ENCODE data around the gene EDAR. TPM values are rescaled to one million over a fixed set of nuclear protein-coding genes. Genes with fewer than 3 reads are reported as not detected.

EDAR gene
- total and polyA plus RNA-seq, 5 donors from 2014 or later: 1.4 to 6.7 (median 3.2) TPM

- no peaks in the 10 kb centered on the region for H3K36me3 Mint-ChIP-seq
- Histone ChIP-seq H3K9me3 (ENCODE audit: control insufficient read depth in 2 of 2, low read length in 2 of 2) (no peaks in the 10 kb centered on the region), H3K27ac (ENCODE audit: insufficient read depth, low read length, poor library complexity, severe bottlenecking) (no peak overlapping the region), H3K4me1 (ENCODE audit: control insufficient read depth, insufficient read depth, low read length, poor library complexity, severe bottlenecking) (peaks cover 7% of the 10 kb centered on the region), H3K36me3 (ENCODE audit: control insufficient read depth, insufficient read depth, low read length) (no peaks in the 10 kb centered on the region), H3K4me3 (ENCODE audit: low read depth, low read length) (no peak overlapping the region), H3K27me3 (ENCODE audit: control insufficient read depth, insufficient read depth, low read length) (no peaks in the 10 kb centered on the region)
- ATAC-seq (ENCODE audit: low read depth in 2 of 2) (no peak), DNase-seq (no peak)
- no peak overlapping the region for H3K4me3 Mint-ChIP-seq
- peaks cover 4 to 24% (median 12%) of the 10 kb centered on the region in 4 donors for H3K4me1 Mint-ChIP-seq
- H3K9me3 Mint-ChIP-seq: peaks cover 0 to 2% (median 0%) of the 10 kb centered on the region in 7 donors
- no peak overlapping the region for H3K27ac Mint-ChIP-seq
- H3K27me3 Mint-ChIP-seq: peaks cover 18% of the 10 kb centered on the region
These were observed 9.9 kb upstream of the EDAR start for GRCh38 chr2:108998911-108999310.

GRCh38 chr2:108994178-108994577 is 5.2 kb upstream of the EDAR start:
- no peak overlapping the region for H3K4me3 Mint-ChIP-seq
- no peak for DNase-seq
- no peak for ATAC-seq (ENCODE audit: low read depth in 2 of 2)
- peaks cover 3 to 23% (median 5%) of the 10 kb centered on the region in 4 donors for H3K4me1 Mint-ChIP-seq
- Histone ChIP-seq H3K27ac (ENCODE audit: insufficient read depth, low read length, poor library complexity, severe bottlenecking) (no peak overlapping the region), H3K27me3 (ENCODE audit: control insufficient read depth, insufficient read depth, low read length) (no peaks in the 10 kb centered on the region), H3K9me3 (ENCODE audit: control insufficient read depth in 2 of 2, low read length in 2 of 2) (no peaks in the 10 kb centered on the region), H3K4me3 (ENCODE audit: low read depth, low read length) (no peak overlapping the region), H3K36me3 (ENCODE audit: control insufficient read depth, insufficient read depth, low read length) (no peaks in the 10 kb centered on the region), H3K4me1 (ENCODE audit: control insufficient read depth, insufficient read depth, low read length, poor library complexity, severe bottlenecking) (peaks cover under 1% of the 10 kb centered on the region)
- H3K27ac Mint-ChIP-seq: peak overlapping the region in 1 of 3 donors; percentile 13
- H3K27me3 Mint-ChIP-seq: peaks cover 32% of the 10 kb centered on the region
- H3K36me3 Mint-ChIP-seq: no peaks in the 10 kb centered on the region
- no peaks in the 10 kb centered on the region for H3K9me3 Mint-ChIP-seq

GRCh38 chr2:108993095-108993937 is 4.3 kb upstream of the EDAR start:
- Histone ChIP-seq H3K4me3 (ENCODE audit: low read depth, low read length) (no peak overlapping the region), H3K27ac (ENCODE audit: insufficient read depth, low read length, poor library complexity, severe bottlenecking) (no peak overlapping the region), H3K36me3 (ENCODE audit: control insufficient read depth, insufficient read depth, low read length) (no peaks in the 10 kb centered on the region), H3K27me3 (ENCODE audit: control insufficient read depth, insufficient read depth, low read length) (no peaks in the 10 kb centered on the region), H3K4me1 (ENCODE audit: control insufficient read depth, insufficient read depth, low read length, poor library complexity, severe bottlenecking) (peaks cover 6% of the 10 kb centered on the region), H3K9me3 (ENCODE audit: control insufficient read depth in 2 of 2, low read length in 2 of 2) (no peaks in the 10 kb centered on the region)
- no peak for DNase-seq
- H3K27ac Mint-ChIP-seq: peak overlapping the region in 1 of 3 donors; percentile 11
- peaks cover 3 to 31% (median 8%) of the 10 kb centered on the region in 4 donors for H3K4me1 Mint-ChIP-seq
- no peak overlapping the region for H3K4me3 Mint-ChIP-seq
- no peak for ATAC-seq (ENCODE audit: low read depth in 2 of 2)
- no peaks in the 10 kb centered on the region for H3K36me3 Mint-ChIP-seq
- peaks cover 38% of the 10 kb centered on the region for H3K27me3 Mint-ChIP-seq
- no peaks in the 10 kb centered on the region for H3K9me3 Mint-ChIP-seq

GRCh38 chr2:108988076-108988795 is 784 bp downstream of the EDAR start:
- Mint-ChIP-seq H3K27me3 (peaks cover 30% of the 10 kb centered on the region), H3K27ac (peak overlapping the region; percentile 83 to 90 (median 88)), H3K4me3 (peak overlapping the region; percentile 71 to 88 (median 82)), H3K4me1 (peaks cover 10 to 68% (median 11%) of the 10 kb centered on the region in 4 donors), H3K9me3 (no peaks in the 10 kb centered on the region), H3K36me3 (no peaks in the 10 kb centered on the region)
- Histone ChIP-seq H3K4me3 (ENCODE audit: low read depth, low read length) (peak overlapping the region; percentile 61), H3K36me3 (ENCODE audit: control insufficient read depth, insufficient read depth, low read length) (no peaks in the 10 kb centered on the region), H3K27me3 (ENCODE audit: control insufficient read depth, insufficient read depth, low read length) (no peaks in the 10 kb centered on the region), H3K4me1 (ENCODE audit: control insufficient read depth, insufficient read depth, low read length, poor library complexity, severe bottlenecking) (peaks cover 9% of the 10 kb centered on the region), H3K27ac (ENCODE audit: insufficient read depth, low read length, poor library complexity, severe bottlenecking) (no peak overlapping the region), H3K9me3 (ENCODE audit: control insufficient read depth in 2 of 2, low read length in 2 of 2) (no peaks in the 10 kb centered on the region)
- ATAC-seq (ENCODE audit: low read depth in 2 of 2): no peak
- DNase-seq: no peak

- peak; percentile 43 to 54 for ATAC-seq (ENCODE audit: low read depth in 2 of 2)
- peak in 2 of 3 donors; percentile 14 to 22 for DNase-seq
- Histone ChIP-seq H3K27ac (ENCODE audit: insufficient read depth, low read length, poor library complexity, severe bottlenecking) (no peak overlapping the region), H3K27me3 (ENCODE audit: control insufficient read depth, insufficient read depth, low read length) (no peaks in the 10 kb centered on the region), H3K36me3 (ENCODE audit: control insufficient read depth, insufficient read depth, low read length) (no peaks in the 10 kb centered on the region), H3K4me3 (ENCODE audit: low read depth, low read length) (no peak overlapping the region), H3K9me3 (ENCODE audit: control insufficient read depth in 2 of 2, low read length in 2 of 2) (no peaks in the 10 kb centered on the region), H3K4me1 (ENCODE audit: control insufficient read depth, insufficient read depth, low read length, poor library complexity, severe bottlenecking) (peaks cover 9% of the 10 kb centered on the region)
- no peaks in the 10 kb centered on the region for H3K36me3 Mint-ChIP-seq
- H3K9me3 Mint-ChIP-seq: no peaks in the 10 kb centered on the region
- peak overlapping the region; percentile 59 to 87 (median 74) for H3K4me3 Mint-ChIP-seq
- H3K27ac Mint-ChIP-seq: peak overlapping the region; percentile 63 to 88 (median 64)
- H3K4me1 Mint-ChIP-seq: peaks cover 9 to 65% (median 13%) of the 10 kb centered on the region in 4 donors
- peaks cover 34% of the 10 kb centered on the region for H3K27me3 Mint-ChIP-seq
These were observed 2.0 kb downstream of the EDAR start for GRCh38 chr2:108986916-108987510.

- Mint-ChIP-seq H3K36me3 (no peaks in the 10 kb centered on the region), H3K9me3 (no peaks in the 10 kb centered on the region), H3K27me3 (peaks cover 12% of the 10 kb centered on the region), H3K4me1 (peaks cover 5 to 65% (median 11%) of the 10 kb centered on the region in 4 donors), H3K27ac (no peak overlapping the region), H3K4me3 (no peak overlapping the region)
- H3K36me3 ChIP-seq (ENCODE audit: control insufficient read depth, insufficient read depth, low read length): no peaks in the 10 kb centered on the region
- H3K4me1 ChIP-seq (ENCODE audit: control insufficient read depth, insufficient read depth, low read length, poor library complexity, severe bottlenecking): peaks cover 3% of the 10 kb centered on the region
- H3K4me3 ChIP-seq (ENCODE audit: low read depth, low read length): no peak overlapping the region
- H3K9me3 ChIP-seq (ENCODE audit: control insufficient read depth in 2 of 2, low read length in 2 of 2): no peaks in the 10 kb centered on the region
- DNase-seq (no peak), ATAC-seq (ENCODE audit: low read depth in 2 of 2) (no peak)
- no peaks in the 10 kb centered on the region for H3K27me3 ChIP-seq (ENCODE audit: control insufficient read depth, insufficient read depth, low read length)
- H3K27ac ChIP-seq (ENCODE audit: insufficient read depth, low read length, poor library complexity, severe bottlenecking): no peak overlapping the region
These were observed 5.4 kb downstream of the EDAR start for GRCh38 chr2:108983610-108984009.

GRCh38 chr2:108983061-108983460 is 6.0 kb downstream of the EDAR start:
- peaks cover 5 to 60% (median 10%) of the 10 kb centered on the region in 4 donors for H3K4me1 Mint-ChIP-seq
- no peaks in the 10 kb centered on the region for H3K36me3 ChIP-seq (ENCODE audit: control insufficient read depth, insufficient read depth, low read length)
- no peak overlapping the region for H3K4me3 Mint-ChIP-seq
- H3K27me3 ChIP-seq (ENCODE audit: control insufficient read depth, insufficient read depth, low read length): no peaks in the 10 kb centered on the region
- H3K9me3 ChIP-seq (ENCODE audit: control insufficient read depth in 2 of 2, low read length in 2 of 2): no peaks in the 10 kb centered on the region
- no peak for DNase-seq
- H3K27ac ChIP-seq (ENCODE audit: insufficient read depth, low read length, poor library complexity, severe bottlenecking): no peak overlapping the region
- H3K4me1 ChIP-seq (ENCODE audit: control insufficient read depth, insufficient read depth, low read length, poor library complexity, severe bottlenecking): peaks cover 3% of the 10 kb centered on the region
- H3K4me3 ChIP-seq (ENCODE audit: low read depth, low read length): no peak overlapping the region
- H3K9me3 Mint-ChIP-seq: no peaks in the 10 kb centered on the region
- peak overlapping the region; percentile 23 to 76 (median 48) for H3K27ac Mint-ChIP-seq
- no peak for ATAC-seq (ENCODE audit: low read depth in 2 of 2)
- no peaks in the 10 kb centered on the region for H3K36me3 Mint-ChIP-seq
- H3K27me3 Mint-ChIP-seq: peaks cover 6% of the 10 kb centered on the region
